Measurements from ENCODE around the gene LY86. TPM values are rescaled to one million over a fixed set of nuclear protein-coding genes. Genes with fewer than 3 reads are reported as not detected.

LY86 gene
- polyA plus RNA-seq, 1 donor, result 1.1 TPM

DNA sequence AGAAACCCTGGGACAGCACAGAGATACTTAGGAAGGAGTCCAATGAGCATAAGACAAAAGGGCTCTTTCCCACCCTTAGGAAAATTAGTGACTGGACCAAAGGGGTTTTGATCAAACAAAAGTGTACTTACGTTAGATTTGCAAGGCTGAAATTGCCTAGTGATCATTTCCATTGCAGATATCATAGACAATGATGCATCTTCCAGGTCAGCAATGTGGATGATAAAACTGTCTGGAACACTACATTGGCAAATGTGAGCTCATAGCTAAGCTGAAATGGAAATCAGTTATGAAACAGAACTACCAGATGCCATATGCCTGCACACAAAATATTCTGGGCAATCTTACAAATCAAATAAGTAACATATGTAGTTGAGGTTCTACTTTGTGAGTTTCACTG is 34.0 kb downstream of the LY86 start:
- DNase-seq, result no peak

DNA sequence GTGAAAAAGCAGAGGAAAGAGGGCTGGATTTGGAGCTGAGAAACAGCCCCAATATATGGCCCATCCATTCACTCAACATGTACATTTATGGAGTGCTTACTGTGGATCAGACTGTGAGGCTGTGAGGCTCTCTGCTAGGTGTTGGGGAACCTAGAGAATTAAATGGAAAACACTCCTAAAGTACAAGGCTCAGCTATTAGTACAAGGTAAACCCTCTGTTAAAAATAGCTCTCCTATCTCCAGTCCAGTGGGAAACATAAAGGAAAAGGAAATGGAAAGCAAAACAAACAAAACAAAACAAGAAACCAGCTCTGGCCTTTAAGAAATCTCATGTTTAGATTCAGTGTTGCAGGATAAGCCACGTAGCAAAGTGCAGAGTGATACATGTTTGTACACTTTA is 35.0 kb downstream of the LY86 start:
- no peak for DNase-seq

DNA sequence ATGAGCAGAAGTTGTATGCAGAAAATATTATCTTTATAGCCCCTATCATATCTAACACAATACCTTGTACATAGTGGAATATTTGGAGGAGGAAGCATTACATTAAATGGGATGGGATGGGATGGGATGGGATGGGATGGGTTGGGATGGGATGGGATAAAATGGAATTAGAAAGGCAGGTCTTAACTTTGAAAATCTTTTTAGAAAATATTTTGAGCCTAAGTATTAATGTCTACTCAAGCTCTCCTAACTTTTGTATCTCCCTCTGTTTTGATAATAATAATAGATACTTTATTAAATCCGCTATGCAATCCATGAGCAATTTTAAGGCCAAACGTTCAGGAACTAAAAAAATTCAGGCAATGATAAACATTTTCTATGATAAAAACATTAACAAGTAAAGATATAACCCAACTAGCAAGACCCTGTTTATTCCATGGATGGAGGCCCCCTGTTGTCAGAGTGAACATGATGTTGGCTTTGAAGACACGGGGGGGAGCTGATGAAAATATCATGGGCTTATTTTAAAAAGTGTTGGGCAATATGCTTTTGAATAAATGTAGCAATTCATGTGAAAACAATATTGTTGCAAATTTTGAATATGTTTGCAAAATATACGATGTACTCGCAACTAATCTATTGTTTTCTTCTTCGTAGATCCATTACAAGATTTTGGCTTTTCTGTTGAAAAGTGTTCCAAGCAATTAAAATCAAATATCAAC is 35.9 kb downstream of the LY86 start:
- DNase-seq, result no peak

DNA sequence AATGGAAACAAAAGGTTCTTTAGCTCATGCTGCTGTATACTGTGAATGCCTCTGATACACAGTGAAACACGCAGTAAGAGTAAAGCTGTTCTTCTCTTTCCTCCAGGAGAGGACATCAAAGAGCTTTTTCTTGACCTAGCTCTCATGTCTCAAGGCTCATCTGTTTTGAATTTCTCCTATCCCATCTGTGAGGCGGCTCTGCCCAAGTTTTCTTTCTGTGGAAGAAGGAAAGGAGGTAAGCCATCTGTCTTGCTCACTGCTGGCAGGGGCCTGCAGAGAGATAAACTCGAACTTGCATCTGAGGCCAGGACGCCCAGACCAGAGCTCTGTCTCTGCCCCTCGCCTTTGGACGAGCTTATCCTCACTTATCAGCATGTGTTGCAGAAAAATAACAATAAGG is 37.7 kb downstream of the LY86 start:
- no peak for DNase-seq

DNA sequence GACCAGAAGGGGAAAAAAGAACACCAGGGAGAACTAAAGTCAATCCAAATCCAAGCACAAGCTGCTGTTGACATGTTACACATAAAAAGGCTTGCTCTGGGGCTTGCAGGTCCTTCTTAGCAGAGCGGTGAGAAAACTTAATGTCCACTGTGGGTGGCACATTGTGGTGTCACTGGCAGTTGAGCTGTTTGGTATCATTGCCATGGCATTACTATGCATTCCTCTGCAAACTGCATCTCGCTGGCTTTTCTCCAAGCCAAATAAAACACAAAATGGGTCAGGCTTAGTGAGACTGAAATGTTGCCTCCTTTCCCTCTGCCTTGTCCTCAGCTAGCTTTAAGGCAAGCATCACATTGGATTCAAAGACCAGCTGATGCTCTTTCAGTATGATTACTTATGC is 40.9 kb downstream of the LY86 start:
- DNase-seq, result no peak

DNA sequence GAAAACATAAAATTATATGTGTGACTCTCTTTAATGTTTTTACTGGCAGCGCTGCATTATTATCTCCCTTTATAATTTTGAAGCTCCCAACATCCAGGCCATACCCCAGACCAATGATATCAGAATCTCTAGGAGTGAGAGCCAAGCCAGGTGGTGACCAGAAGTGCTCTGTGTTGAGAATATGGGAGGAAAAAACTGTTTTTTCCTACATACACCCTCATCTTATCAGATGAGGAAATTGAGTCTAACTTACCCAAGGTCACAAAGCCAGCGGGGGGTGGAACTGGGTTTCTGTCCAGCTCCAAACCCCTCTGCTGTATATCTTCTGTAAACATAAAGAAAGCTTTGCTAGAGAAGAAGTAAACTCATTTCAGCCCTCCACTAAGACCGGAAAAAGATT is 42.5 kb downstream of the LY86 start:
- DNase-seq, result no peak

DNA sequence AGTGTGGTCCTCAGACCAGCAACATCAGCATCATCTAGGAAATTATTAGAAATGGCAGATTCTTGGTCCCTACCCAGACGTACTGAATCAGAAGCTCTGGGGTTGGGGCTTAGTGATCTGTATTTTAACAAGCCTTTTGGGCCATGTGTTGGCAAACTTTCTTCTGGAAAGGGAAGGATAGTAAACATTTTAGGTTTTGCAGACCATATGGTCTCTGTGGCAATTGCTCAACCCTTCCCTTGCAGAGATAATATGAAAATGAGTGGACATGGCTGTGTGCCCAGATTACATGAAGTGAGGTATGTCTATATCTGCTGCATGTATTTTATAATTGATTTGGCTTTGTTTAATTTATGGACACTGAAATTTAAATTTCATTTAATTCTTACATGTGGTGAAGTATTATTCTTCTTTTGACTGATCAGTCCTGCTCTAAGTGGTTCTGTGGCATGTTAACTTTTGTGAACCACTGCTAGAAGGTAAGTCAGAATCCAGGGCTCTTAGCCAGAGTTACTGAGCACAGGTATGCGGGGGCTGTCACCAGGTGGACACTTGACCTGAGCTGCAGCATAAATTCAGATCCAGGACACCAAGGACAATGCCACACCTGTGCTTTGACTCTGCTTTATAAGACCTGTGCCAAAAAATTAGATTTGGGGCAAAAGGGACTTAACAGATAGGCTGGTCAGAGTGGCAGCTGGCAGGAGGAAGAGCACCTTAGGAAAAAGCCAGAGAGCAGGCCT is 43.2 kb downstream of the LY86 start:
- DNase-seq, result no peak

DNA sequence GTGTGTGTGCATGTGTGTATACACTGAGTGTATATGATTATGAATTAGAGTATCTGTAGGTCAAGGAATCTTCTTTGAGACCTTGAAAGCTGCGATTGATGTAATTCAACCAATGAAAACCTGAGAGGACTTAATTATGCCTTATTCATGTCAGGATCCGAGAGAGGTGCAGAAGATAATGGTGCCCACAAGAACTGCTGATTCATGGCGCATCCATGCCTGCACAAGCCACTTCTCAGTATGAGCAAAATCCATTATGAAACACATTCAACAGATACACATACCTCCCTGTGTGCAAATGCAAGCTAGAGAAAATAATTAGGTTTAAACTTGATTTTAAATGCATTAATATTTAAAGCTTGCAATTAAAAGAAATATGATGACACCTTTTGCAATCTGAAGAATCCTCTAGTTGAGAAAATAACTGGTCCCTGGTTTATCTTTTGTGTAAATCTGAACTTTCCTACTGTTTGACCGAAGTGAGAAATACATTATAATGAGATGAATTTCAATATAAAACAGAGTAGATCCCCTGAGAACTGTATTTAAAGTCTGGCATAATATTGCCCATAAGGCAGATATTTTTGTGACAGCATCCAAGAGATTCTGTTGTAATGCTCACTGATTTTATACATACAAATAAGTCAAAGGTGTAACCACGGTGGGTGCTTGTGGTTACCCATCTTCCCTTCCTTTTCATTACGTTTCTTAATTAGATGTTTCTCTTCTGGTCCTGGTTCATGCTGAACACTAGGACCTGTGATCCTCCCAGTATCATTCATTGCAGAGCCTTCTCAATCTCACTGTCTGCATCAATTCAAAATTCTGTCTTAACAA is 45.6 kb downstream of the LY86 start:
- DNase-seq, result no peak

DNA sequence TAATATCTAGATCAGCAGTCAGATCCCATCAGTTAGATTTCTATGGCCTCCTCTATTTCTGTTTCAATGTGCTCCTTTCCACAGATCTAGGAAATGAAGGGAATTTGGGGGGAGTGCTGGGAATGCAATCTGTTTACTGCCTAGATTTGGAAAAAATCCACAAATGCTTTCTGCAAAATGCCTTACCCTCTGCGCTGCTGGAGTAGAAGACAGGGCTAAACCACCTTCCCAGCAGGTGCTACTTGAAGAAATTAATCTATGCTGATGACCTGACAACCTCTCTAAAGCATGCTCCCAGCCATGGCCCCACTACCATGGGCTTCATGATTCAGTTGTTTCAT is 46.2 kb downstream of the LY86 start:
- no peak for DNase-seq

DNA sequence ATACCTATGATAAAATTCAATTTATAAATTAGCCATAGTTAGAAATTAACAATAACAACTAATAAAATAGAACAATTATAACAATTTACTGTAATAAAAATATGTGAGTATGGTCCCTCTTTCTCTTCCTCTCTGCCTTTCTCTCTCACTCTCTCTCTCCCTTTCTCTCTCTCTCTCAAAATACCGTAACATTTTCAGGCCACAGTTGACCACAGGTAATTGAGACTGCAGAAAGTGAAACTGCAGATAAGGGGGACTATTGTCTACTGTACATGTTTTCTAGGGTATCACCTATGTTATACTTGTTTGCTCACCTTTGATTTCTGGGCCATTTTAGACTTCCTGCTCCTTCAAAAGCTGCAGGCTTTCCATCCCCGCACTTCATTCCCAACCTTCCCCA is 46.8 kb downstream of the LY86 start:
- DNase-seq, result no peak

DNA sequence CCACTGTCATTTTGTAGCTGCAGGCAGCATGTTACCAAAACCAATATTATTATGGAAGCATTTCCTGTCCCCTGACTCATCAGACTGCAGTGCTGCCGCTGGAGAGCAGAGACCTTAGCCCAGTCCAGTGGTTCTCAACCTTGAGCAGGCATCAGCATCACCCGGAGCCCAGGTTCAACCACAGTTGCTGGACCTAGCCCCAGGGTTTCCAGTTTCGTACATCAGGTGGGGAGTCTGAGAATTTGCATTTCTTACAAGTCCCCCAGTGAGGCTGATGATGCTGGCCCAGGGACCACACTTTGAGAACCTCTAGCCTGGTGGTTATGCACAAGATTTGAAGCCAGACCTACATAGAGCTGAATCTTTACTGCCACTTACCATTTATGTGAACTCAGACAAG is 47.3 kb downstream of the LY86 start:
- DNase-seq, result no peak

DNA sequence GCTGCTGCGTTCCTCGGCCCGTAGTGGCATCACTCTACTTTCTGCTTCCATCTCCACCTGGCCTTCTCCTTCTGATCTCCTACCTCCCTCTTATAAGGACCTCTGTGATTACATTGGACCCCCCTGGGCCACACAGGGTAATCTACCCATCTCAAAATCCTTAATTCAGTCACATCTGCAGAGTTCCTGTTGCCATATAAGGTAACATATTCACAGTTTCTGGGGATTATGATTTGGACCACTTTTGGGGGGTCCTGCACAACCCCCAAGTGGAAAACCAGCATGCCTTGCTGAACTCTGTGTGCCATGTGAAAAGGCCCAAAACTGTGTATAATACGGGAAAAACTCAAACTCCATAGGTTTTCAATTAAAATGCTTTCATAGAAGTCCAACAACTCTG is 51.1 kb downstream of the LY86 start:
- DNase-seq, result no peak

DNA sequence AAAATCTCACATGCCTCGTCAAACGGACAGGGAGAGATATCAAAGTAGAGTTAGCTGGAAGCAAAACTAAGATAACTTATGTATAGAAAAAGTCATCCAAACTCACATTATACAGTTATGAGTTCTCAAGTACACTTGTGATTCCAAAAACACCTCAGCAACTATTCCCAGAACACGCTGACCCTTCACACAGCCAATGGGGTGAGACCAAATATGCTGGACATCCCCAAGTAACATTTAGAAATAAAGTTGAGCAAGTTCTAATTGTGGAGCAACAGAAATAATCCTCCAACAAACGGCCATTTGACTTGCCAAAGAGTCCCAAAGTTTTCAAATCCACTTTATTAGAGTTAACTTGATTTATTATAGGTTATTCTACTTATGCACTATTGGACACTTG is 52.4 kb downstream of the LY86 start:
- no peak for DNase-seq

DNA sequence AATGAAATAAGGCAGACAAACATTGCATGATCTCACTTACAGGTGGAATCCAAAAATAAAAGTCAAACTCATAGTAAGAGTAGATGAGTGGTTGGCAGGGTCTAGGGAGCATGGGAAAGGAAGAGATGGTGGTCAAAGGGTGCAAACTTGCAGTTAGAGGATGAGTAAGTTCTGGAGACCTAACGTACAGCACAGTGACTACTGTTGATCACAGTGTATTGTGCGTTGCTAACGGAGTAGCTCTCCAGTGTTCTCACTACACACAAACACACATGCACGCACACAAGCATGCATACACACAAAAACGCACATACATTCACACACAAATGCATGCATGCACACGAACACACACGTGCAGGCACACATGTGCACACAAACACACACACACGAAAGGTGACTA is 54.9 kb downstream of the LY86 start:
- no peak for DNase-seq

DNA sequence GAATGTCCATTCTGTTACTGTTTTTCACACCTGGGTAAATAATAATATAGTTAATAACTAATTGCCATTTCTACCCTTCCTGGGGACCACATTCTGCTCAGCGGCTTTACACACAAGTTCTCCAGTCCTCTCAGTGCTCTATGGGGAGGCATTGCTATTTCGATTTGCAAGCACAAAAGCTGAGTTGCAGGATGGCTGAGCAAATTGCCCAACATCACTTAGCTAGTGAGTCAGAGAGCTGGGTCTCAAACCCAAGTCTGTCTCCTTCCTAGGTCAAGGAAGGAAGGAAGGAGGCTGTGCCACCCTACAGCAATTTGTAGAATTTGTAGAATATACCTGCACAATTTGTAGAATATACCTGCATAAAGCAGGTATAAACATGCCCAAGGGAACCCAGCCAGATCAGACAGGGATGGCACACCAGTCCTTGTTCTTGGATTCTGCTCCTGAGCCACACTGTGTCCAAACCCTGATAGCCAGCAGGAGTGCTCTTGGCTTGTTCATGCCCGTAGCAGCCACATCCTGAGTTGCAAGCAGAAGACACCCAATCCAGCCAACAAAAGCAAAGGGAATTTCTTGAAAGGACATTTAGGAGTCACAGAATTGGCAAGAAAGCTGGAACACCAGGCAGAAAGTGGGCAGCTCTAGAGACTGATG is 56.9 kb downstream of the LY86 start:
- DNase-seq, result no peak

DNA sequence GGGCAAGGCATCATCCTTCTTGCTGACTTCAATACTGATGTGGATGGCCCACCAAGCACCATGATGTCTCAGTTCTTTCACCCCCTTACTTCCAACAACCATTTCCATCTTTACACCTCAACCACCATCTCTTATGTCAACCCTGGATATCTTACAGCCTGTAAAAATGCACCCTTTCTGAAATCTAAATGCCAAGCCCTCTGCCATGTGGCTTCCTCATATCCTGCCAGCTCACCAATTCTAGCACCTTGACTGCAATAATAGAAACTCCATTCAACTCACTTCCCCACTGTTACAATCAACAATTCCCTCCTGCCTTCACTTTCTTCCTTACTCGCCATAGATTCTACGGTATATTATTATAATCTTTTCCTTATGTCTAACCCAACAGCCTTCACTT is 57.9 kb downstream of the LY86 start:
- DNase-seq, result no peak

DNA sequence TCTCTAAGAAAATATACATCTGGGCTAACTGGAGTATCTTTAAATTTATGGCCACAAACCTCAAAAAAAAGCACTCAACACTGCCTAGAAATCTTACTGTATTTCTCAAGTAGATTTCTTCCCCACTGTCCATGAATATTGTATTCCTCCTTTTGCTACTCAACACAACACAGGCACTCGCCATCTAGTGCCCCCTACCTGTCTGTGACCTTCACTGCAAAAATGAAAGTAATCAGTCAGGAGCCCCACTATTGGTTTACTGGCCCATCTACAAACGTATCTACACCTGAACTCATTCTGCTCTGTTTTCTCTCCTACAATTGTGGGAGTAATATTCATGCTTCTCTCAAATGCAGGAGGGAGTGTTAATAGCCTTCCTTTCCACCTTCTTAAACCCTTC is 58.3 kb downstream of the LY86 start:
- DNase-seq, result no peak

DNA sequence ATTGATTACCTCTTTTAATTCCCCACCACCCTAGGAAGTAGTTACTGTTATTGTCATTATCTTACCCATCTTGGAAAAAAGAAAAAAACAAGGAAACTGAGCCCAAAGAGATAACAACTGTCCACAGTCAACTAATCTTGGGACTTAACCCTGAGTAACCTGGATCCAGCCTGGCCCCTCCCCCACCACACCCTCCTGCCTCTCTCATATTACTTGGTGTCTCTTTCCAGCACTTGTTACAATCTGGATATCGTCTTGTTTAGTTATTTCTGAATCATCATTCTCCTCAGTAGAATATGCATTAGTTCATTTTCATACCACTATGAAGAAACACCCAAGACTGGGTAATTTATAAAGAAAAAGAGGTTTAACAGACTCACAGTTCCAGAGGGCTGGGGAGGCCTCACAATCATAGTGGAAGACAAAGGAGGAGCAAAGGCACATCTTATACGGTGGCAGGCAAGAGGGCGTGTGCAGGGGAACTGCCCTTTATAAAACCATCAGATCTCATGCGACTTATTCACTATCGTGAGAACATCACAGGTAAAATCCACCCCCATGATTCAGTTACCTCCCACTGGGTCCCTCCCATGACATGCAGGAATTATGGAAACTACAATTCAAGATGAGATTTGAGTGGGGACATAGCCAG is 60.3 kb downstream of the LY86 start:
- no peak for DNase-seq

DNA sequence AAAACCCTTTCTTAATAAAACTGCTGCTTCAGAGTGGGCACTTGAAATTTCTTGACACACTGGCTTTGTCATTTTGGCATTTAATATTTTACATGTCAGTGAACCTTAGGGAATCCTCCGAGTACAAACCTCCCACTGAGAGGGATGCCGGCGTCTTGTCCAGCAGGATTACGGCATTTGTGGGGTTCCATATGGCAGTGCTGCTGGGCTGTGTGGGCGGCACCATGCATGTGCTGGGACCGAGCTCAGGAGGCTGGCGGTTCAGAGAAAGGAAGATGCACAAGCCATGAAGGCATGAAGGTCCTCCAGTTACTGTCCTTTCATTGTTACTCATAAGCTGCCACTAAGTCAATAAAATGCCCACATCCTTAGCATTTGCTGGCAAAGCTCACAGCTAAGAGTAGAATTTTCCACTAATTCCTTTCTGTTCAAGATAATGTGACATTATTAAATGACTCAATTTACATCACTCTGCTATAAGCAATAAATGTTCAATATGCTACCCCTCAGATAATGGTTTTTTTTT is 61.4 kb downstream of the LY86 start:
- no peak for DNase-seq

DNA sequence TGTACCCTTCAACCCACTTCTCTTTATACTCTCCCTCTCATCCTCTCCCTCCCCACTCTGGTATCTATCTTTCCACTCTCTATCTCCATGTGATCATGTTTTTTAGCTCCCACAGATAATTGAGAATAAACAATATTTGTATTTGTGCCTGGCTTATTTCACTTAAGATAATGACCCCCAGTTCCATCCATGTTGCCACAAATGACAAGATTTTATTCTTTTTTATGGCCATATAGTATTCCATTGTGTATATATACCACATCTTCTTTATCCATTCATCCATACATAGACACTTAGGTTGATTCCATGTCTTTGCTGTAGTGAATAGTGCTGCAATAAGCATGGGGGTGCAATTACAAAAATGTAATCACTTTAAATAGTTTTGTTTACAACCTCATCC is 62.3 kb downstream of the LY86 start:
- no peak for DNase-seq

DNA sequence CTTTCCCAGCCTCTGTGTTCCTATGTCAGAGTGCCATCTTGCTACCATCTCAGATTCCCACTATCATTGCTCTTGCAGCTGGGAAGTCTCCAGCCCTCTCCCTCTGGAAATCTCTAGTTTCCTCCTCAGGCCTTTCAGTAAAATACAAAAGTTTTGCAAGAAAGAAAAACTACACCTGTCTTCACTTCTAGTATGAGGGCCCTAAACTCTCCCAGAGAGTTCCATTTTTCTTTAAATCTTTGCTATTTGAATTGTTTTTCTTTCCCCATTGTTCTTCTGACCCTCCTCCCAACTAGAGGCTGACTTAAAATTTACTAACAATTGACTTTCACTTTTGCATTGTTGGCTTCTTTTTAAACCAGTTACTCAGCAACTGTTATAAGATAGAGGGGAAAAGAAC is 62.8 kb downstream of the LY86 start:
- no peak for DNase-seq

DNA sequence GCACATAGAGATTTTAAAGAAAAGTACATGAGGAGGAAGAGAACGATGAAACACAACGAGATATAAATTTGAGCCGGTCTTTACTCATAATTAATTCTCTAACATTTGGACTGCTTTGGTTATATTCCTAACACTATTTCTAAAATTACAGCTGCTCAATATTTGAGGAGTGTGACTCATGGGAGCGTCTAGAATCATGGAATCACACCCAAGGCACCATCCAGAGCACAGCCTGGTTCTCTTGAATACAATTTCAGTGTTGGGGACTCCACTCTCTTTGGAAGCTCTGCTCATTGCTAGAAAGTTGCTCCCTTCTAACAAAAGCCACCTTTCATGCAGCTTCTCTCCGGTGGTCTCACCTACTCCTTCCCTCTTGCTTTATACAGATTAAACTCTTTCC is 64.4 kb downstream of the LY86 start:
- DNase-seq, result no peak

Data from left kidney (tissue), 2 donors.